Left renal pelvis (tissue), 4 donors: ENCODE measurements around the gene VCX2. TPM values are rescaled to one million over a fixed set of nuclear protein-coding genes. Genes with fewer than 3 reads are reported as not detected.
"Not testable (repeated sequence)": the region's sequence is repeated elsewhere in the genome, so short reads cannot be mapped to it uniquely, and the experiment has no call there.

Experiments
- DNase-seq, 4 donors: peaks; one replicate each; pipeline ENCODE4 v3.0.0-alpha.2; 2013; ENCODE audit warnings: low read depth in 4 of 4, low spot score in 3 of 4
- polyA plus RNA-seq, 4 donors: library from polyadenylated mRNA; unstranded; fragments of 120-200 nt; gene quantifications; one replicate each; pipeline ENCODE4 v1.2.1, GENCODE V29; 2013; ENCODE audit not compliant: insufficient read length in 4 of 4

The VCX2 gene
- polyA plus RNA-seq = not detected

GRCh38 chrX:8171169-8171568 is at the start of gene VCX2:
VCX2 (minus strand) TSS chrX:8171267; CDS start chrX:8170643, 624 bp downstream.
- not testable (repeated sequence) for DNase-seq

GRCh38 chrX:8204943-8205342 is 33.9 kb upstream of the VCX2 start:
- no peak for DNase-seq

GRCh38 chrX:8204169-8204935 is 33.3 kb upstream of the VCX2 start:
- DNase-seq = no peak

- no peak for DNase-seq
These were observed 30.8 kb upstream of the VCX2 start for GRCh38 chrX:8201896-8202331.

GRCh38 chrX:8196776-8197175 is 25.7 kb upstream of the VCX2 start:
- no peak for DNase-seq

GRCh38 chrX:8194216-8194615 is 23.1 kb upstream of the VCX2 start:
- DNase-seq = no peak

- DNase-seq = no peak
These were observed 21.2 kb upstream of the VCX2 start for GRCh38 chrX:8192276-8192675.

GRCh38 chrX:8191022-8191421 is 20.0 kb upstream of the VCX2 start:
- peak in 1 of 4 donors; percentile 1 for DNase-seq

GRCh38 chrX:8190341-8190830 is 19.3 kb upstream of the VCX2 start:
- DNase-seq = no peak

- no peak for DNase-seq
These were observed 18.2 kb upstream of the VCX2 start for GRCh38 chrX:8189096-8189830.

- DNase-seq = no peak
These were observed 12.3 kb upstream of the VCX2 start for GRCh38 chrX:8183346-8183745.

- no peak for DNase-seq
These were observed 8.6 kb upstream of the VCX2 start for GRCh38 chrX:8179656-8180055.

GRCh38 chrX:8154011-8154410 is 17.1 kb downstream of the VCX2 start:
- not testable (repeated sequence) for DNase-seq

GRCh38 chrX:8147226-8147625 is 23.8 kb downstream of the VCX2 start:
- DNase-seq = no peak

- no peak for DNase-seq
These were observed 26.1 kb downstream of the VCX2 start for GRCh38 chrX:8144925-8145324.

GRCh38 chrX:8141896-8142295 is 29.2 kb downstream of the VCX2 start:
- DNase-seq = no peak

GRCh38 chrX:8140986-8141744 is 29.9 kb downstream of the VCX2 start:
- DNase-seq = no peak

- DNase-seq = no peak
These were observed 31.4 kb downstream of the VCX2 start for GRCh38 chrX:8139716-8140115.

- DNase-seq = no peak
These were observed 32.8 kb downstream of the VCX2 start for GRCh38 chrX:8138252-8138651.

GRCh38 chrX:8126648-8127047 is 44.4 kb downstream of the VCX2 start:
- DNase-seq = no peak

GRCh38 chrX:8126092-8126491 is 45.0 kb downstream of the VCX2 start:
- no peak for DNase-seq
